Mesodermal cell (in vitro differentiated cells): Measurements from ENCODE around the gene AASDH.

Source experiments
- H3K27ac ChIP-seq: 2 replicates; pipeline ENCODE4 v1.7.0; 2013; ENCODE audit warnings: mild to moderate bottlenecking, low read depth, low read length, moderate library complexity; ENCODE audit not compliant: severe bottlenecking
- H3K36me3 ChIP-seq: 2 replicates; pipeline ENCODE4 v1.7.1; 2013; ENCODE audit warnings: mild to moderate bottlenecking, low read length, moderate library complexity; ENCODE audit not compliant: control insufficient read depth, insufficient read depth
- H3K4me1 ChIP-seq: one replicate; pipeline ENCODE4 v1.7.1; 2013; ENCODE audit warnings: mild to moderate bottlenecking, low read length; ENCODE audit not compliant: insufficient read depth, control insufficient read depth, poor library complexity, severe bottlenecking
- H3K4me3 ChIP-seq: 2 replicates; pipeline ENCODE4 v1.7.0; 2013; ENCODE audit warnings: low read length, control low read depth, mild to moderate bottlenecking; ENCODE audit not compliant: insufficient read depth, poor library complexity, severe bottlenecking; ENCODE audit errors: extremely low read depth
- H3K9me3 ChIP-seq: 2 replicates; pipeline ENCODE4 v1.7.1; 2013; ENCODE audit warnings: mild to moderate bottlenecking, low read length, moderate library complexity; ENCODE audit not compliant: control insufficient read depth
- WGBS, 2 experiments: methylation state at CpG; one replicate each; pipeline ENCODE4 v1.1.5; 2013; ENCODE audit warnings: missing lambda C conversion rate in 2 of 2; ENCODE audit not compliant: insufficient coverage in 2 of 2; 5-methylcytosine and 5-hydroxymethylcytosine counted together

Gene AASDH

DNA sequence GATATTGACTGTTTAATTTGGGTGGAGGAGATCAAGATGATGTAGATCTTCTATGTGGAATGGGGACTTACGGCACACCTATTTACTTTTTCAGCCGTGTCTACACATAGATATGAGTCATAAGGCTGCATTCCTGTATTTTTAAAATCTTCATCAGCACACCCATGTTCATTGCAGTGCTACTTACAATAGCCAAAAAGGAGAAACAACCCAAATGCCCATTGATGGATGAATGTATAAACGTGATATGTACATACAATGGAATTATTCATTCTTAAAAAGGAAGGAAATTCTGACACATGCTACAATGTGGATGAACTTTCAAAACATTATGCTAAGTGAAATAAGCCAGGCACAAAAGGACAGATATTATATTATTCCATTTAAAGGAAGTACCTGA, 98.6 kb downstream of the AASDH start:
- WGBS, 2 experiments = no CpG with 5 or more reads among the region's 3 CpGs
- no peak overlapping the region for H3K27ac ChIP-seq
- no peaks in the 10 kb centered on the region for H3K36me3 ChIP-seq
- H3K4me3 ChIP-seq = no peak overlapping the region
- no peaks in the 10 kb centered on the region for H3K9me3 ChIP-seq
- H3K4me1 ChIP-seq = no peaks in the 10 kb centered on the region
